GM21737 (cell line): ENCODE data around the gene PTGR3.

ENCODE experiments used
- ATAC-seq: cut with Tn5 transposase; IDR thresholded peaks from one replicate; pipeline ENCODE4 v1.9.1; 2021; ENCODE audit warnings: mild to moderate bottlenecking, moderate library complexity; ENCODE audit not compliant: unreplicated experiment

The PTGR3 gene

GRCh38 chr18:75215663-75216062, 6.7 kb upstream of the PTGR3 start:
- no peak for ATAC-seq

GRCh38 chr18:75214766-75215510, 6.0 kb upstream of the PTGR3 start:
- no peak for ATAC-seq

GRCh38 chr18:75214332-75214690, 5.4 kb upstream of the PTGR3 start:
- ATAC-seq = no peak

GRCh38 chr18:75213611-75214331, 4.8 kb upstream of the PTGR3 start:
- ATAC-seq = no peak

GRCh38 chr18:75212751-75213090, 3.8 kb upstream of the PTGR3 start:
- no peak for ATAC-seq

GRCh38 chr18:75211953-75212750, 3.2 kb upstream of the PTGR3 start:
- ATAC-seq = no peak

- no peak for ATAC-seq
Measured at GRCh38 chr18:75211626-75211952, 2.6 kb upstream of the PTGR3 start.

GRCh38 chr18:75211002-75211621, 2.2 kb upstream of the PTGR3 start:
- ATAC-seq = no peak

- ATAC-seq = peak; percentile 33
Measured at GRCh38 chr18:75210274-75211001, 1.5 kb upstream of the PTGR3 start, which contains the start of gene TSHZ1. TSS of gene TSHZ1 (plus strand) at chr18:75210797. CDS start at chr18:75211877, 1,080 bp downstream.

- ATAC-seq = no peak
Measured at GRCh38 chr18:75209951-75210258, 966 bp upstream of the PTGR3 start.

GRCh38 chr18:75208836-75209128, 157 bp downstream of the PTGR3 start:
- peak; percentile 20 for ATAC-seq

GRCh38 chr18:75208155-75208835, 644 bp downstream of the PTGR3 start:
- peak; percentile 5 for ATAC-seq

- ATAC-seq = no peak
Measured at GRCh38 chr18:75207310-75208154, 1.4 kb downstream of the PTGR3 start.

GRCh38 chr18:75206452-75207309, 2.3 kb downstream of the PTGR3 start:
- no peak for ATAC-seq

- ATAC-seq = no peak
Measured at GRCh38 chr18:75205514-75206132, 3.3 kb downstream of the PTGR3 start.

- no peak for ATAC-seq
Measured at GRCh38 chr18:75204732-75205513, 4.0 kb downstream of the PTGR3 start.

GRCh38 chr18:75204269-75204731, 4.6 kb downstream of the PTGR3 start:
- ATAC-seq = no peak
